WTC11 (cell line): ENCODE measurements around the gene XPNPEP3.

ENCODE experiments used
- E2F5 ChIP-seq: sonication (generic); formaldehyde crosslinking; IDR thresholded peaks from 2 replicates; pipeline ENCODE4 v1.8.1; 2022; ENCODE audit warnings: mild to moderate bottlenecking, moderate library complexity, missing genetic modification reagents
- HMGXB4 ChIP-seq: sonication (generic); formaldehyde crosslinking; IDR thresholded peaks from 2 replicates; pipeline ENCODE4 v1.8.1; 2023; ENCODE audit warnings: mild to moderate bottlenecking, moderate library complexity, missing genetic modification reagents
- TEAD1 ChIP-seq: sonication (generic); formaldehyde crosslinking; IDR thresholded peaks from 2 replicates; pipeline ENCODE4 v1.8.0; 2022; ENCODE audit warnings: mild to moderate bottlenecking, missing genetic modification reagents
- ZNF138 ChIP-seq: sonication (generic); formaldehyde crosslinking; conservative IDR thresholded peaks from 2 replicates; pipeline ENCODE4 v1.8.1; 2022; ENCODE audit warnings: mild to moderate bottlenecking, moderate library complexity, missing genetic modification reagents
- TF ChIP-seq, protein P1 (sequence below): fragments of 200-600 bp; IDR thresholded peaks from 2 replicates; pipeline ENCODE4 v1.8.0; 2022; ENCODE audit warnings: antibody characterized with exemption
- TF ChIP-seq, protein P2 (sequence below): sonication (generic); formaldehyde crosslinking; conservative IDR thresholded peaks from 2 replicates; pipeline ENCODE4 v1.8.1; 2022; ENCODE audit warnings: mild to moderate bottlenecking, missing genetic modification reagents
- TF ChIP-seq, protein P3 (sequence below): sonication (generic); formaldehyde crosslinking; IDR thresholded peaks from 2 replicates; pipeline ENCODE4 v1.8.0; 2022; ENCODE audit warnings: mild to moderate bottlenecking, missing genetic modification reagents
- TF ChIP-seq, protein P4 (sequence below): sonication (generic); formaldehyde crosslinking; IDR thresholded peaks from 2 replicates; pipeline ENCODE4 v1.8.0; 2022; ENCODE audit warnings: mild to moderate bottlenecking, missing genetic modification reagents

GRCh38 chr22:40844951-40845350 lies 12.0 kb upstream of the XPNPEP3 start:
- TF ChIP-seq, protein P1, sequence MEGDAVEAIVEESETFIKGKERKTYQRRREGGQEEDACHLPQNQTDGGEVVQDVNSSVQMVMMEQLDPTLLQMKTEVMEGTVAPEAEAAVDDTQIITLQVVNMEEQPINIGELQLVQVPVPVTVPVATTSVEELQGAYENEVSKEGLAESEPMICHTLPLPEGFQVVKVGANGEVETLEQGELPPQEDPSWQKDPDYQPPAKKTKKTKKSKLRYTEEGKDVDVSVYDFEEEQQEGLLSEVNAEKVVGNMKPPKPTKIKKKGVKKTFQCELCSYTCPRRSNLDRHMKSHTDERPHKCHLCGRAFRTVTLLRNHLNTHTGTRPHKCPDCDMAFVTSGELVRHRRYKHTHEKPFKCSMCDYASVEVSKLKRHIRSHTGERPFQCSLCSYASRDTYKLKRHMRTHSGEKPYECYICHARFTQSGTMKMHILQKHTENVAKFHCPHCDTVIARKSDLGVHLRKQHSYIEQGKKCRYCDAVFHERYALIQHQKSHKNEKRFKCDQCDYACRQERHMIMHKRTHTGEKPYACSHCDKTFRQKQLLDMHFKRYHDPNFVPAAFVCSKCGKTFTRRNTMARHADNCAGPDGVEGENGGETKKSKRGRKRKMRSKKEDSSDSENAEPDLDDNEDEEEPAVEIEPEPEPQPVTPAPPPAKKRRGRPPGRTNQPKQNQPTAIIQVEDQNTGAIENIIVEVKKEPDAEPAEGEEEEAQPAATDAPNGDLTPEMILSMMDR = no peak
- TF ChIP-seq TEAD1 (CRISPR knock-in tag) (no peak), ZNF138 (CRISPR knock-in tag) (no peak), HMGXB4 (CRISPR knock-in tag) (no peak), E2F5 (CRISPR knock-in tag) (no peak)
- TF ChIP-seq, protein P2, sequence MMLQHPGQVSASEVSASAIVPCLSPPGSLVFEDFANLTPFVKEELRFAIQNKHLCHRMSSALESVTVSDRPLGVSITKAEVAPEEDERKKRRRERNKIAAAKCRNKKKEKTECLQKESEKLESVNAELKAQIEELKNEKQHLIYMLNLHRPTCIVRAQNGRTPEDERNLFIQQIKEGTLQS (CRISPR knock-in tag) = no peak
- TF ChIP-seq, protein P3, sequence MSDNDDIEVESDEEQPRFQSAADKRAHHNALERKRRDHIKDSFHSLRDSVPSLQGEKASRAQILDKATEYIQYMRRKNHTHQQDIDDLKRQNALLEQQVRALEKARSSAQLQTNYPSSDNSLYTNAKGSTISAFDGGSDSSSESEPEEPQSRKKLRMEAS (CRISPR knock-in tag) = no peak
- TF ChIP-seq, protein P4, sequence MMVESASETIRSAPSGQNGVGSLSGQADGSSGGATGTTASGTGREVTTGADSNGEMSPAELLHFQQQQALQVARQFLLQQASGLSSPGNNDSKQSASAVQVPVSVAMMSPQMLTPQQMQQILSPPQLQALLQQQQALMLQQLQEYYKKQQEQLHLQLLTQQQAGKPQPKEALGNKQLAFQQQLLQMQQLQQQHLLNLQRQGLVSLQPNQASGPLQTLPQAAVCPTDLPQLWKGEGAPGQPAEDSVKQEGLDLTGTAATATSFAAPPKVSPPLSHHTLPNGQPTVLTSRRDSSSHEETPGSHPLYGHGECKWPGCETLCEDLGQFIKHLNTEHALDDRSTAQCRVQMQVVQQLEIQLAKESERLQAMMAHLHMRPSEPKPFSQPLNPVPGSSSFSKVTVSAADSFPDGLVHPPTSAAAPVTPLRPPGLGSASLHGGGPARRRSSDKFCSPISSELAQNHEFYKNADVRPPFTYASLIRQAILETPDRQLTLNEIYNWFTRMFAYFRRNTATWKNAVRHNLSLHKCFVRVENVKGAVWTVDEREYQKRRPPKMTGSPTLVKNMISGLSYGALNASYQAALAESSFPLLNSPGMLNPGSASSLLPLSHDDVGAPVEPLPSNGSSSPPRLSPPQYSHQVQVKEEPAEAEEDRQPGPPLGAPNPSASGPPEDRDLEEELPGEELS (CRISPR knock-in tag) = no peak
